DLD1 (cell line): ENCODE results near the gene ADAMTSL3.
"Not testable (repeated sequence)": the region's sequence is repeated elsewhere in the genome, so short reads cannot be mapped to it uniquely, and the experiment has no call there.

Experiments used
- in situ Hi-C: cut with HindIII; loops from 2 replicates; pipeline ENCODE4 v1.10.0; 2017; ENCODE audit warnings: low sequenced_read_pairs

The ADAMTSL3 gene

GRCh38 chr15:84079885-84080777, 426.2 kb downstream of the ADAMTSL3 start:
- in situ Hi-C loops, result no loop called here

DNA sequence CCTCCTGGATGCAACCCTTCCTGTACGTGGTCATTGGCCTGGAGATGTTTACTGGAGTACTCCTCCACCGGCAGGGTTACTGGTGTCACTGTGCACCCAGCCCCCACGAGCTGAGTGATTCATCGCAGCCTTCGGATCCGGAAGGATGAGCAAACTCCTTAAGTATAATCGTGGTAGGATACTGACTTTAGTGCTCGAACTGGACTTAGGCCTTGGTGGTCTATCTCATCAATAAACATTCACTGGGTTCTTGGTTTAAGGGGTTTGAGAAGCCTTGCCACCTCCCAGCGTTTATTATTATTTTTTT, 426.8 kb downstream of the ADAMTSL3 start:
- in situ Hi-C loops, result not testable (repeated sequence)

GRCh38 chr15:84081391-84082168, 427.7 kb downstream of the ADAMTSL3 start:
- in situ Hi-C loops, result no loop called here

DNA sequence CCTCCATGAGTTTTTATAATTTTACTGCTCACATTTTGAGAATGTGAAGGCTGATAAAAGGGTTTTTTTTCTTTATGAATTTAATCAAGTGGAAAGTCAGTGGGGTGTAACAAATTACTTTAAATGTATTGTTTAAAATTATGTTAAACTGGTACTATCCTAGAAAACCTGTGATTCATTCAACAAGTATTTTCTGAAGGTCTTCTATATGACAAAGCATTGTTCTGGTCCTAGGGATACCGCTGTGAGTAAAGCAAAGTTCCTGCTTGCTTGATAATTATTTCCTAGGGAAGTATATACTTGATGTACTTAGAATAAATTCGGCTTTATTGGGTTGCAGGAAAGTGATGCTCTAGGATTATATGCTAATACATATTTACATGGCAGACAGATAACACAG, 428.8 kb downstream of the ADAMTSL3 start:
- in situ Hi-C loops, result no loop called here

- in situ Hi-C loops, result not testable (repeated sequence)
Observed at GRCh38 chr15:84086071-84086470, 432.1 kb downstream of the ADAMTSL3 start.
